CD14-positive monocyte (primary cell): ENCODE results near the gene TRPV5. TPM values are rescaled to one million over a fixed set of nuclear protein-coding genes. Genes with fewer than 3 reads are reported as not detected.

Source experiments
- DNase-seq, 3 donors: peaks; one replicate each; pipeline ENCODE4 v3.0.0-alpha.2; 2011 to 2022
- H2AFZ ChIP-seq: 2 replicates; pipeline ENCODE4 v1.6.0; 2012; ENCODE audit warnings: mild to moderate bottlenecking, low read depth, low read length, inconsistent platforms; ENCODE audit not compliant: insufficient read depth, poor library complexity, severe bottlenecking
- H3K27ac ChIP-seq, 2 donors: 1 replicate in 1 of 2; 2 replicates in 1 of 2; pipeline ENCODE4 v1.5.1; 2012 to 2013; ENCODE audit warnings: low read length in 2 of 2, control low read depth in 1 of 2, inconsistent platforms in 1 of 2, low read depth in 1 of 2, mild to moderate bottlenecking in 1 of 2
- H3K27me3 ChIP-seq, 2 donors: one replicate each; pipeline versions ENCODE4 v1.6.0 to v1.6.1; 2011 to 2013; ENCODE audit warnings: low read length in 2 of 2; ENCODE audit not compliant: control insufficient read depth in 2 of 2, insufficient read depth in 2 of 2
- H3K36me3 ChIP-seq, 2 donors: replicated peaks in 1 of 2; 1 replicate in 1 of 2; 2 replicates in 1 of 2; pipeline versions ENCODE4 v1.5.1 to v1.6.1; 2012 to 2013; ENCODE audit warnings: low read length in 2 of 2, control low read depth in 1 of 2, inconsistent platforms in 1 of 2, mild to moderate bottlenecking in 1 of 2; ENCODE audit not compliant: insufficient read depth in 2 of 2, control insufficient read depth in 1 of 2
- H3K4me1 ChIP-seq, 2 donors: 1 replicate in 1 of 2; 2 replicates in 1 of 2; pipeline versions ENCODE4 v1.5.1 to v1.6.1; 2012 to 2013; ENCODE audit warnings: low read length in 2 of 2, control low read depth in 1 of 2, inconsistent platforms in 1 of 2, mild to moderate bottlenecking in 1 of 2, moderate library complexity in 1 of 2; ENCODE audit not compliant: insufficient read depth in 2 of 2, control insufficient read depth in 1 of 2
- H3K4me2 ChIP-seq: replicated peaks from 2 replicates; pipeline ENCODE3; 2012; ENCODE audit warnings: low read length, moderate library complexity, mild to moderate bottlenecking; ENCODE audit not compliant: poor library complexity, severe bottlenecking; ENCODE audit errors: extremely low read depth
- H3K4me3 ChIP-seq, 3 experiments: fragments of 200-600 bp in 1 of 3; sonication (generic) in 1 of 3; replicated peaks in 1 of 3; 1 replicate in 2 of 3; 2 replicates in 1 of 3; pipeline ENCODE4 v1.5.1; 2011 to 2013; ENCODE audit warnings: low read length in 3 of 3, mild to moderate bottlenecking in 3 of 3, control low read depth in 2 of 3, low read depth in 2 of 3, inconsistent platforms in 1 of 3, moderate library complexity in 1 of 3
- H3K79me2 ChIP-seq: 2 replicates; pipeline ENCODE4 v1.6.0; 2012; ENCODE audit warnings: mild to moderate bottlenecking, control low read depth, inconsistent platforms, low read length, moderate library complexity; ENCODE audit not compliant: insufficient read depth
- H3K9ac ChIP-seq: 2 replicates; pipeline ENCODE4 v1.6.0; 2017; ENCODE audit warnings: low read length, mild to moderate bottlenecking; ENCODE audit not compliant: insufficient read depth, poor library complexity, severe bottlenecking
- H3K9me3 ChIP-seq, 2 donors: replicated peaks in 1 of 2; 1 replicate in 1 of 2; 2 replicates in 1 of 2; pipeline versions ENCODE4 v1.5.1 to v1.6.1; 2012 to 2013; ENCODE audit warnings: low read length in 2 of 2, control low read depth in 1 of 2; ENCODE audit not compliant: control insufficient read depth in 1 of 2, insufficient read depth in 1 of 2
- H4K20me1 ChIP-seq: 2 replicates; pipeline ENCODE4 v1.6.0; 2012; ENCODE audit warnings: mild to moderate bottlenecking, low read length, control low read depth, moderate library complexity; ENCODE audit not compliant: insufficient read depth
- H3K27ac Mint-ChIP-seq, 7 donors: one replicate each; pipeline ENCODE4 v1.8.0; 2020; ENCODE audit warnings: mild to moderate bottlenecking in 7 of 7, mixed read lengths in 7 of 7, moderate library complexity in 6 of 7, inconsistent platforms in 2 of 7
- H3K27me3 Mint-ChIP-seq, 3 donors: one replicate each; pipeline ENCODE4 v1.8.0; 2021 to 2022; ENCODE audit warnings: low read depth in 3 of 3, mild to moderate bottlenecking in 3 of 3, mixed read lengths in 3 of 3, moderate library complexity in 3 of 3, inconsistent platforms in 1 of 3
- H3K36me3 Mint-ChIP-seq, 2 donors: one replicate each; pipeline ENCODE4 v1.8.0; 2020; ENCODE audit warnings: mixed read lengths in 2 of 2, inconsistent platforms in 1 of 2, mild to moderate bottlenecking in 1 of 2
- H3K4me1 Mint-ChIP-seq: one replicate; pipeline ENCODE4 v1.8.0; 2020; ENCODE audit warnings: mild to moderate bottlenecking, mixed read lengths
- H3K4me3 Mint-ChIP-seq, 2 donors: one replicate each; pipeline ENCODE4 v1.8.0; 2020; ENCODE audit warnings: mild to moderate bottlenecking in 2 of 2, mixed read lengths in 2 of 2, moderate library complexity in 1 of 2
- H3K9me3 Mint-ChIP-seq, 7 donors: one replicate each; pipeline ENCODE4 v1.8.0; 2020 to 2022; ENCODE audit warnings: mixed read lengths in 7 of 7, mild to moderate bottlenecking in 6 of 7, moderate library complexity in 6 of 7, inconsistent platforms in 2 of 7
- CTCF ChIP-seq: fragments of 200-600 bp; IDR thresholded peaks from one replicate; pipeline ENCODE4 v1.8.0; 2022; ENCODE audit warnings: antibody characterized with exemption, mild to moderate bottlenecking
- WGBS: methylation state at CpG from one replicate; pipeline ENCODE4 v1.1.5; 2013; ENCODE audit warnings: missing lambda C conversion rate; ENCODE audit not compliant: insufficient coverage; 5-methylcytosine and 5-hydroxymethylcytosine counted together
- intact Hi-C, 2 donors: fragments of 100-400 bp; cut with micrococcal nuclease; formaldehyde crosslinking; loops; one replicate each; pipeline versions ENCODE4 v1.15.0 to v1.15.1; 2023
- polyA plus RNA-seq, 3 donors: library from polyadenylated mRNA; depleted of rRNA in 1 of 3; unstranded in 2 of 3; stranded (reverse) in 1 of 3; fragments of 300-500 nt in 2 of 3; fragments of >200 nt in 1 of 3; fragmentation: Illumina TruSeq in 2 of 3; gene quantifications; 1 replicate in 2 of 3; 2 replicates in 1 of 3; pipeline ENCODE4 v1.2.3, GENCODE V29; 2012 to 2021

Gene TRPV5
- polyA plus RNA-seq, 3 donors: not detected

- intact Hi-C loops: no loop called here
- WGBS: 91% methylated on average over 4 of the region's 5 CpGs
- H3K27me3 Mint-ChIP-seq: peaks cover 6 to 14% (median 10%) of the 10 kb centered on the region in 3 donors
Observed at GRCh38 chr7:142960955-142961512, 27.5 kb upstream of the TRPV5 start.

GRCh38 chr7:142959202-142959601 is 25.7 kb upstream of the TRPV5 start:
- no peaks in the 10 kb centered on the region for H3K36me3 Mint-ChIP-seq
- Histone ChIP-seq H3K27me3 (no peaks in the 10 kb centered on the region), H3K9ac (no peak overlapping the region), H3K79me2 (no peaks in the 10 kb centered on the region), H3K9me3 (peaks cover 17 to 21% of the 10 kb centered on the region in 2 donors), H3K4me2 (no peak overlapping the region), H2AFZ (no peak overlapping the region), H3K27ac (no peak overlapping the region), H3K4me3 (no peak overlapping the region), H3K36me3 (no peaks in the 10 kb centered on the region), H3K4me1 (no peaks in the 10 kb centered on the region), H4K20me1 (no peaks in the 10 kb centered on the region)
- intact Hi-C loops: no loop called here
- no peak for DNase-seq
- no peak overlapping the region for H3K27ac Mint-ChIP-seq
- peaks cover 6 to 12% (median 10%) of the 10 kb centered on the region in 3 donors for H3K27me3 Mint-ChIP-seq
- no peak overlapping the region for H3K4me3 Mint-ChIP-seq
- H3K4me1 Mint-ChIP-seq: peaks cover 2% of the 10 kb centered on the region
- TF ChIP-seq CTCF: no peak
- H3K9me3 Mint-ChIP-seq: peaks cover 19 to 28% (median 23%) of the 10 kb centered on the region in 7 donors

More at GRCh38 chr7:142960955-142961512, 27.5 kb upstream of the TRPV5 start:
- Histone ChIP-seq H3K4me2 (no peak overlapping the region), H3K4me3 (no peak overlapping the region), H3K27ac (no peak overlapping the region), H2AFZ (no peak overlapping the region), H4K20me1 (no peaks in the 10 kb centered on the region), H3K79me2 (no peaks in the 10 kb centered on the region), H3K27me3 (no peaks in the 10 kb centered on the region), H3K9me3 (peaks cover 4% of the 10 kb centered on the region in 2 donors), H3K9ac (no peak overlapping the region), H3K4me1 (no peaks in the 10 kb centered on the region), H3K36me3 (no peaks in the 10 kb centered on the region)
- peak in 1 of 3 donors; percentile 2 for DNase-seq
- Mint-ChIP-seq H3K9me3 (peaks cover 6 to 12% (median 10%) of the 10 kb centered on the region in 7 donors), H3K36me3 (no peaks in the 10 kb centered on the region), H3K4me3 (no peak overlapping the region), H3K4me1 (peaks cover 2% of the 10 kb centered on the region), H3K27ac (no peak overlapping the region)
- TF ChIP-seq CTCF: peak; percentile 27
